ENCODE results near the gene TUBB1. TPM values are rescaled to one million over a fixed set of nuclear protein-coding genes. Genes with fewer than 3 reads are reported as not detected.

Gene TUBB1
- polyA plus RNA-seq, 3 donors = 0.10 to 0.34 (median 0.10) TPM

GRCh38 chr20:59050437-59050836 is 31.2 kb downstream of the TUBB1 start:
- H3K27ac ChIP-seq (ENCODE audit: low read depth, low read length) = no peak overlapping the region
- WGBS, 3 donors = 52 to 73% (median 60%) methylated on average over 1 of the region's 1 CpG

- no peak overlapping the region for H3K27ac ChIP-seq (ENCODE audit: low read depth, low read length)
- WGBS, 3 donors = 74 to 84% (median 81%) methylated on average over 6 of the region's 6 CpGs
Measured at GRCh38 chr20:59051666-59052185, 32.5 kb downstream of the TUBB1 start.

GRCh38 chr20:59055302-59055701 is 36.1 kb downstream of the TUBB1 start:
- 51 to 68% (median 55%) methylated on average over 7 of the region's 7 CpGs for WGBS, 3 donors
- H3K27ac ChIP-seq (ENCODE audit: low read depth, low read length) = no peak overlapping the region

DNA sequence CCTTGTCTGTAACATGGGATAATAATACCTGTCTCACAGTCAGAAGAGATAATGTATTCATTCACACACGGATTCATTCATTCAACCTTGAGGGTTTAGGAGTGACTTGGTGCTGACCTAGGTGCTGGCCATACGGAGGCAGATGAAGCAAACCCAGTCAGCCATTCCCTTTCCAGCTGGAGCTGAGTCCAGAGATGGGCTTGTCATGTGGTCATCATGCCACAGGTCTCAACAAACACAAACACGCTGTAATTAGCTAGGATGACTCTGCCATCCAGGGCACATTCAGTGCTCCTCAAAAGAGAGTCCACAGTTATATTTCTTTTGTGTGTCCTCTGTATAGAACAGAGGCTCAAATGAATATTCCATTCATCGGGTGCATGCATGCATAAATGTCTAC is 42.9 kb downstream of the TUBB1 start:
- no peak overlapping the region for H3K27ac ChIP-seq (ENCODE audit: low read depth, low read length)

DNA sequence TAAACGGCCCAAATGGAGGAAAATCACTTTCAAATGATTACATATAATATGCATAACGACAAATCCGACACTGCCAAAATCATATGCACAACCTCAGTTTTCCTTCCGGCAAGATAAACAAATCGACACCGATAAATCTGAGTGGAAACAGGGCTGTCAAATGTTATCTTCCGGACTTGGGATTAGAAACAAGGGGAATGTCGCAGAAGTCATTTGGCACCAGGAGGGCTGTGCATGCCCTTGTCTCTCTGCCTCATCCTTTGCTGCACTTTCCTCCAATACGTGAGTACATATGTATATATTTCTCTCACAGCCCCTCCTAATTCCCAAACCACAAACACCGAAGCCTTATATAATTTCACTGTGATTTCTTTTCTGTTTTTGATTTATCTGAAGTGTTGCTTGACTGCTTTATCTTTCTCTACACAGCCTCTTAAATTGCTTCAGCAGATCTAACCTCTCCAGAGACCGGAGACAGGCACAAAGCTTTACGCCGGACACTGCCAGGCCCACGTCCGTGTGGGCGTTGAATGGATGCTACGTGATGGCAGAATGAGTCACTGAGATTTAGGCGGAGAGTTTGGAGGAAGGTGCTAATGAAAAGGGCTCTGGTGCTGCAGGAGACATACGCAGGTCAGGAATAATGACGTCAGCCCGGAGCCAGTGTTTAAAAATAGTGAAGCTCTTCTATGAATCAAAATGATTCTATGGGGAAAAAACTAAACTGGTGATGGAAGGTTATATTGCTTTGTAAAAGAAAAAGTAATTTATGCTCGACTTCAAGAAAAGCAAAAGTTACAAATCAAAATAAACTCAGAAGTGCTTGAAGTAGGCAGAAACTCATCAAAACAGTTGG is 44.4 kb downstream of the TUBB1 start:
- WGBS, 3 donors = 33 to 46% (median 43%) methylated on average over 22 of the region's 22 CpGs
- no peak overlapping the region for H3K27ac ChIP-seq (ENCODE audit: low read depth, low read length)

More for the DNA sequence above, 42.9 kb downstream of the TUBB1 start:
- WGBS, 3 donors = 63 to 81% (median 76%) methylated on average over 4 of the region's 4 CpGs

- WGBS, 3 donors = 33 to 47% (median 41%) methylated on average over 4 of the region's 4 CpGs
- no peak overlapping the region for H3K27ac ChIP-seq (ENCODE audit: low read depth, low read length)
Measured at GRCh38 chr20:59064214-59064722, 45.0 kb downstream of the TUBB1 start.

- no peak overlapping the region for H3K27ac ChIP-seq (ENCODE audit: low read depth, low read length)
- whole genome bisulfite sequencing, 3 donors = 81 to 84% (median 83%) methylated on average over 4 of the region's 4 CpGs
Measured at GRCh38 chr20:59068534-59068933, 49.3 kb downstream of the TUBB1 start.

DNA sequence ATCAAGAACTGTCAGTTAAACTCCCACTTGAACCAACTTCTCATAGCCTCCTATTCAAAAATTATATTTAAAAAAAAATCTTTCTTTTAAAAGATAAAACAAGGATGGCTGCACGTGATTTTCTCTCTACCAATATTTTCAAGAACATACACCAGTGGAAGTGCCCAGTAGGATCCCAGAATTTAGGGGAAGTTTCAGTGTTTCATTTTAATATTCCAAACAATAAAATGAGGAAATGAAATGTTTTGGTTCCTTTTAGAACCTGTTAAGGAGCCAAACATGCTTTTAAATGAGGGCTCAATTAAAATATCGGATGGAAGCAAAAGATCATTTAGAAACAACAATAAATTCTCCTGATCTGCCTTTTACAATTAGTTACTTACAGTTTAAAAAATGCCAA is 49.8 kb downstream of the TUBB1 start:
- H3K27ac ChIP-seq (ENCODE audit: low read depth, low read length) = no peak overlapping the region
- 30 to 77% (median 32%) methylated on average over 2 of the region's 2 CpGs for WGBS, 3 donors

- no peak overlapping the region for H3K27ac ChIP-seq (ENCODE audit: low read depth, low read length)
- 85 to 90% (median 86%) methylated on average over 1 of the region's 1 CpG for WGBS, 3 donors
Measured at GRCh38 chr20:59071216-59071615, 52.0 kb downstream of the TUBB1 start.

- H3K27ac ChIP-seq (ENCODE audit: low read depth, low read length) = no peak overlapping the region
- WGBS, 3 donors = 78 to 92% (median 91%) methylated on average over 1 of the region's 1 CpG
Measured at GRCh38 chr20:59073582-59073981, 54.4 kb downstream of the TUBB1 start.

DNA sequence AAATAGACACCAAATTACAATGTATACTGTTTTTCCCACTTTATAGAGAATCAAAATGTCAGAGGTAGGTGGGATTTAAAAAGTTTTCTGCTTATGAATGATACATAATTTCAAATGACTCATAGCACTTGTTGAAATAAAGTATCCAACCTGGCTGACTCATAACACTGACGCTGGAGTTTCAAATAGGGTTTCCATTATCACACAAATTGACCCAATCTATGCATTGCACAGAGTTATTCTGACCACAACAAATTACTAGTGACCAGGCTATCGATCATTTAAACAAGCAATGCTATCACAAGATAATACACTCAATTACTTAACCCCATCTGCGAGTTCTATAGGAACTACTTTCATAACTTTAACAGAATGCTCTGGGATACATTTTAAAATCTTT is 55.2 kb downstream of the TUBB1 start:
- 28 to 44% (median 41%) methylated on average over 3 of the region's 3 CpGs for WGBS, 3 donors
- H3K27ac ChIP-seq (ENCODE audit: low read depth, low read length) = no peak overlapping the region

DNA sequence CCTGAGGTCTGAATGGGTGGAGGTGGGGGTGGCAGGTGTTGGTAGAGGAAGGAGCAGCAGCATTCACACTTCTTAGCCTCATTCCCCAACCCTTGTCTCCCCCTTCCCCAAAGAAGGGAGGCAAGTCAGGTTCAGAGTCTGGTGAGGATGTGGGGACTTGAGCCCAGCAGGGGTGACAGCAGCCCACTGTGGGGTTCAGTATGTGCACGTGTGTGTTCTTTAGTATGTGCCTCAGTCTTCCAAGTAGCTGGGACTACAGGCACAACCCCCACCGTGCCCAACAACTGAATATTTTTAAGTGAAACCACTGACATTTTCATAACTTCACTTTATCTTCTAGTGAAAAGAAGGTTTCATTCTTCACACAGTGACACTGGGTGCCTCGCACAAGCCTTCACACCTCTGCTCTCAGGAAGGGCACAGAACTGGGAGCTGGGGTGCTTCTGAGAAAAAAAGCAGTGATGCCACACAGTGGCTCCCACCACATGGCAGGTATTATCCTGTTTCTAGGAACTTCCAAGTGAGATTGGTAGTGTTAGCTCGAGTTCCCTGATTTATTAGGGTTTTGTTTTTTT is 56.8 kb downstream of the TUBB1 start:
- WGBS, 3 donors = 73 to 79% (median 75%) methylated on average over 4 of the region's 4 CpGs
- H3K27ac ChIP-seq (ENCODE audit: low read depth, low read length) = no peak overlapping the region

Other genes starting within 250 kb of the TUBB1 start
- gene GNAS-AS1, start 168.5 kb upstream of the TUBB1 start, polyA plus RNA-seq = under 1 TPM; 0.12 to 0.60 (median 0.34) TPM
- gene GNAS, start 166.7 kb upstream of the TUBB1 start, polyA plus RNA-seq = 100 to 1,000 TPM; 496 to 977 (median 949) TPM
- 10 to 100 TPM; 27.8 to 42.7 (median 40.0) TPM for gene NELFCD, start 38.2 kb upstream of the TUBB1 start, polyA plus RNA-seq
- 100 to 1,000 TPM in 2 of 3 donors, 10 to 100 TPM in 1; 62.8 to 212 (median 149) TPM for gene CTSZ, start 12.2 kb upstream of the TUBB1 start, polyA plus RNA-seq
- 10 to 100 TPM; 21.7 to 84.9 (median 77.4) TPM for gene ATP5F1E, start 12.9 kb downstream of the TUBB1 start, polyA plus RNA-seq
- gene PRELID3B, start 23.4 kb downstream of the TUBB1 start, polyA plus RNA-seq = 10 to 100 TPM; 16.3 to 34.1 (median 25.4) TPM
- under 1 TPM; 0.18 to 0.24 (median 0.22) TPM for gene ZNF831, start 144.4 kb downstream of the TUBB1 start, polyA plus RNA-seq